H9 (cell line): ENCODE data around the gene VRK2. TPM values are rescaled to one million over a fixed set of nuclear protein-coding genes. Genes with fewer than 3 reads are reported as not detected.

ENCODE experiments used
- DNase-seq: peaks from one replicate; pipeline ENCODE4 v3.0.0-alpha.2; 2017
- H2AFZ ChIP-seq: one replicate; pipeline ENCODE4 v1.6.1; 2013; ENCODE audit warnings: mild to moderate bottlenecking, low read length, control low read depth, moderate library complexity
- H2AK5ac ChIP-seq: 2 replicates; pipeline ENCODE4 v1.6.1; 2013; ENCODE audit warnings: low read length, control low read depth, mixed read lengths; ENCODE audit not compliant: insufficient read length
- H2BK120ac ChIP-seq: one replicate; pipeline ENCODE4 v1.6.1; 2013; ENCODE audit warnings: low read depth, mild to moderate bottlenecking, low read length, control low read depth, inconsistent platforms; ENCODE audit not compliant: poor library complexity, severe bottlenecking
- H2BK12ac ChIP-seq: 2 replicates; pipeline ENCODE4 v1.6.1; 2013; ENCODE audit warnings: low read length, control low read depth, mixed read lengths, low read depth; ENCODE audit not compliant: insufficient read length
- H2BK15ac ChIP-seq: 2 replicates; pipeline ENCODE4 v1.6.1; 2013; ENCODE audit warnings: low read depth, low read length, control low read depth
- H2BK20ac ChIP-seq: one replicate; pipeline ENCODE4 v1.6.1; 2013; ENCODE audit warnings: low read depth, mild to moderate bottlenecking, low read length, control low read depth, inconsistent platforms; ENCODE audit not compliant: poor library complexity, severe bottlenecking
- H2BK5ac ChIP-seq: 2 replicates; pipeline ENCODE4 v1.6.1; 2013; ENCODE audit warnings: low read length, control low read depth, mixed read lengths; ENCODE audit not compliant: insufficient read length
- H3K14ac ChIP-seq: 2 replicates; pipeline ENCODE4 v1.6.1; 2013; ENCODE audit warnings: low read length, control low read depth; ENCODE audit not compliant: insufficient read depth
- H3K18ac ChIP-seq: 2 replicates; pipeline ENCODE4 v1.6.1; 2013; ENCODE audit warnings: low read depth, mild to moderate bottlenecking, mixed read lengths, low read length, control low read depth; ENCODE audit not compliant: insufficient read length
- H3K23ac ChIP-seq: 2 replicates; pipeline ENCODE4 v1.6.1; 2013; ENCODE audit warnings: low read length, control low read depth, mixed read lengths, low read depth; ENCODE audit not compliant: insufficient read length
- H3K23me2 ChIP-seq: 2 replicates; pipeline ENCODE4 v1.6.1; 2013; ENCODE audit warnings: low read depth, mild to moderate bottlenecking, mixed read lengths, low read length, control low read depth; ENCODE audit not compliant: insufficient read length, poor library complexity, severe bottlenecking
- H3K27ac ChIP-seq: 2 replicates; pipeline ENCODE4 v1.5.1; 2013; ENCODE audit warnings: low read length, control low read depth, mixed read lengths, low read depth; ENCODE audit not compliant: insufficient read length
- H3K27me3 ChIP-seq: 2 replicates; pipeline ENCODE4 v1.6.1; 2013; ENCODE audit warnings: low read length, control low read depth, inconsistent platforms; ENCODE audit not compliant: insufficient read depth
- H3K4ac ChIP-seq: 2 replicates; pipeline ENCODE4 v1.6.1; 2013; ENCODE audit warnings: low read depth, mild to moderate bottlenecking, control low read depth, inconsistent platforms, low read length, moderate library complexity
- H3K4me1 ChIP-seq: 2 replicates; pipeline ENCODE4 v1.6.1; 2013; ENCODE audit warnings: low read length, control low read depth, inconsistent platforms; ENCODE audit not compliant: insufficient read depth
- H3K4me2 ChIP-seq: 2 replicates; pipeline ENCODE4 v1.6.1; 2013; ENCODE audit warnings: low read length, control low read depth, mixed read lengths; ENCODE audit not compliant: insufficient read length, insufficient read depth
- H3K56ac ChIP-seq: 2 replicates; pipeline ENCODE4 v1.6.1; 2013; ENCODE audit warnings: low read depth, mild to moderate bottlenecking, mixed read lengths, low read length, control low read depth; ENCODE audit not compliant: insufficient read length
- H3K79me1 ChIP-seq: 2 replicates; pipeline ENCODE4 v1.6.1; 2013; ENCODE audit warnings: low read depth, mild to moderate bottlenecking, moderate library complexity, low read length, control low read depth, inconsistent platforms; ENCODE audit not compliant: insufficient read depth, poor library complexity, severe bottlenecking
- H3K79me2 ChIP-seq: 2 replicates; pipeline ENCODE4 v1.6.1; 2013; ENCODE audit warnings: low read length, control low read depth, inconsistent platforms; ENCODE audit not compliant: insufficient read depth
- H3K9ac ChIP-seq: 2 replicates; pipeline ENCODE4 v1.6.1; 2013; ENCODE audit warnings: low read length, control low read depth, mixed read lengths; ENCODE audit not compliant: insufficient read length; ENCODE audit errors: extremely low read depth
- H3K9me3 ChIP-seq: one replicate; pipeline ENCODE4 v1.6.1; 2013; ENCODE audit warnings: low read depth, low read length, inconsistent platforms; ENCODE audit not compliant: control insufficient read depth
- H3T11ph ChIP-seq: one replicate; pipeline ENCODE4 v1.6.1; 2013; ENCODE audit warnings: mild to moderate bottlenecking, low read length, control low read depth, inconsistent platforms
- H4K20me1 ChIP-seq: one replicate; pipeline ENCODE4 v1.6.1; 2013; ENCODE audit not compliant: control insufficient read depth, insufficient read length, insufficient read depth
- H4K5ac ChIP-seq: 2 replicates; pipeline ENCODE4 v1.6.1; 2013; ENCODE audit warnings: low read depth, mild to moderate bottlenecking, mixed read lengths, low read length, control low read depth; ENCODE audit not compliant: insufficient read length
- H4K8ac ChIP-seq: replicated peaks from 2 replicates; pipeline ENCODE4 v1.6.1; 2013; ENCODE audit warnings: low read length, control low read depth, mixed read lengths, low read depth; ENCODE audit not compliant: insufficient read length
- H4K91ac ChIP-seq: 2 replicates; pipeline ENCODE4 v1.6.1; 2013; ENCODE audit warnings: low read depth, mild to moderate bottlenecking, moderate library complexity, mixed read lengths, low read length, control low read depth; ENCODE audit not compliant: insufficient read length
- H3K27ac Mint-ChIP-seq, 3 experiments: 2 replicates in 2 of 3; 3 replicates in 1 of 3; pipeline ENCODE4 v1.8.0; 2020 to 2021; ENCODE audit warnings: mixed read lengths in 3 of 3, mild to moderate bottlenecking in 1 of 3, moderate library complexity in 1 of 3
- H3K27me3 Mint-ChIP-seq: 2 replicates; pipeline ENCODE4 v1.8.0; 2021; ENCODE audit warnings: low read depth, mild to moderate bottlenecking, moderate library complexity, mixed read lengths
- H3K36me3 Mint-ChIP-seq, 3 experiments: 2 replicates in 2 of 3; 3 replicates in 1 of 3; pipeline ENCODE4 v1.8.0; 2020 to 2021; ENCODE audit warnings: low read depth in 3 of 3, mixed read lengths in 3 of 3; ENCODE audit not compliant: insufficient read depth in 1 of 3
- H3K4me1 Mint-ChIP-seq, 2 experiments: 2 replicates each; pipeline ENCODE4 v1.8.0; 2020; ENCODE audit warnings: mixed read lengths in 2 of 2
- H3K4me3 Mint-ChIP-seq, 2 experiments: 2 replicates in 1 of 2; 3 replicates in 1 of 2; pipeline ENCODE4 v1.8.0; 2020 to 2021; ENCODE audit warnings: mild to moderate bottlenecking in 2 of 2, mixed read lengths in 2 of 2, moderate library complexity in 1 of 2
- H3K9me3 Mint-ChIP-seq, 2 experiments: 2 replicates in 1 of 2; 3 replicates in 1 of 2; pipeline ENCODE4 v1.8.0; 2020; ENCODE audit warnings: mild to moderate bottlenecking in 2 of 2, mixed read lengths in 2 of 2, moderate library complexity in 1 of 2
- WGBS: extraction: QIAGEN DNeasy Blood & Tissue Kit; methylation state at CpG from one replicate; pipeline ENCODE4 v1.1.7; 2013; ENCODE audit warnings: missing lambda C conversion rate, low lambda C conversion rate, mixed read lengths; ENCODE audit not compliant: insufficient read length; ENCODE audit errors: extremely low coverage; 5-methylcytosine and 5-hydroxymethylcytosine counted together
- total RNA-seq: library from RNA; stranded (reverse); gene quantifications from 2 replicates; pipeline ENCODE4 v1.2.1, GENCODE V29; 2021
- TF ChIP-seq, protein P1 (sequence below): fragments of 200-600 bp; sonication (generic); conservative IDR thresholded peaks from 3 replicates; pipeline ENCODE4 v1.8.0; 2021; ENCODE audit warnings: antibody characterized with exemption, mild to moderate bottlenecking

Gene VRK2
- total RNA-seq, 1 experiment from 2014 or later: 23.8 TPM

DNA sequence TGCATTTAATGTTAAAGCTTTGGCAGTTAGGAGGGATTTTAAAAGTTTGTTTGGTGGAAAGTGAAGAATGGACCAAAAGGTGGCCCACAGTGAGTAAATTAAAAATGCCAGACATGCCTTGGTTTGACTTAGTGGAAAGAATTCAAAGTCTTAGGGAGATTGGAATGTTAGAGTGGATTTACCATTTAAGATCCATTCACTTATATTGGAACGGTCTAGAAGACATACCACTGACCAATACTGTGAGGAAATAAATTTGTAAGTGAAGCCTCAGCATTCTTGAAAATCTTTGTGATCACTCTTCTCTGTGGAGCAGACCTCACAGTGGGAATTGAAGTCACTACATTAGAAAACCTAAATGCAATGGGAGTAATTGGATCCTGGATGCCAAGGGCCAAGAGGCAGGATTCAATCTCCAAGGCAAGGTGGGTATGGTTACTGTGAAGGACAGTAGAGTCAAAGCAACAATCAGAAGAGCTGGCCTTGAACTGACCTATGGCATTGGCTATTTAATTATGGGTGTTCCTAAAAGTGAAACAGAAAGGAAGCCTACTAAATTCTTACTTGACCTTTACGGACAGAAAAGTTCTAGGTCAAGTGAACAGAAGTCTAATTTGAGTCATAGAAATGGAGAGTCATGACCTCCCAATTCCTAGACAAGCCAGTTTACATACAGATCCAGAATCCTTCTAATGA lies 40.2 kb upstream of the VRK2 start:
- WGBS: no CpG with 5 or more reads among the region's 2 CpGs
- Mint-ChIP-seq H3K9me3 (no peaks in the 10 kb centered on the region), H3K4me1 (no peaks in the 10 kb centered on the region), H3K27ac (no peak overlapping the region), H3K27me3 (no peaks in the 10 kb centered on the region), H3K36me3 (no peaks in the 10 kb centered on the region), H3K4me3 (no peak overlapping the region)
- no peak overlapping the region for H3K9ac ChIP-seq
- no peak overlapping the region for H3T11ph ChIP-seq
- H4K5ac ChIP-seq: no peak overlapping the region
- no peak for DNase-seq
- H2BK12ac ChIP-seq: no peak overlapping the region
- no peak overlapping the region for H3K4me2 ChIP-seq
- H2BK15ac ChIP-seq: no peak overlapping the region
- H3K27me3 ChIP-seq: no peaks in the 10 kb centered on the region
- TF ChIP-seq, protein P1, sequence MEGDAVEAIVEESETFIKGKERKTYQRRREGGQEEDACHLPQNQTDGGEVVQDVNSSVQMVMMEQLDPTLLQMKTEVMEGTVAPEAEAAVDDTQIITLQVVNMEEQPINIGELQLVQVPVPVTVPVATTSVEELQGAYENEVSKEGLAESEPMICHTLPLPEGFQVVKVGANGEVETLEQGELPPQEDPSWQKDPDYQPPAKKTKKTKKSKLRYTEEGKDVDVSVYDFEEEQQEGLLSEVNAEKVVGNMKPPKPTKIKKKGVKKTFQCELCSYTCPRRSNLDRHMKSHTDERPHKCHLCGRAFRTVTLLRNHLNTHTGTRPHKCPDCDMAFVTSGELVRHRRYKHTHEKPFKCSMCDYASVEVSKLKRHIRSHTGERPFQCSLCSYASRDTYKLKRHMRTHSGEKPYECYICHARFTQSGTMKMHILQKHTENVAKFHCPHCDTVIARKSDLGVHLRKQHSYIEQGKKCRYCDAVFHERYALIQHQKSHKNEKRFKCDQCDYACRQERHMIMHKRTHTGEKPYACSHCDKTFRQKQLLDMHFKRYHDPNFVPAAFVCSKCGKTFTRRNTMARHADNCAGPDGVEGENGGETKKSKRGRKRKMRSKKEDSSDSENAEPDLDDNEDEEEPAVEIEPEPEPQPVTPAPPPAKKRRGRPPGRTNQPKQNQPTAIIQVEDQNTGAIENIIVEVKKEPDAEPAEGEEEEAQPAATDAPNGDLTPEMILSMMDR: no peak
- H3K9me3 ChIP-seq: no peaks in the 10 kb centered on the region
- no peak overlapping the region for H3K18ac ChIP-seq
- H3K4ac ChIP-seq: no peak overlapping the region
- no peak overlapping the region for H3K27ac ChIP-seq
- no peaks in the 10 kb centered on the region for H3K23me2 ChIP-seq
- H3K79me1 ChIP-seq: no peaks in the 10 kb centered on the region
- H2AFZ ChIP-seq: no peak overlapping the region
- no peak overlapping the region for H3K23ac ChIP-seq
- no peaks in the 10 kb centered on the region for H3K79me2 ChIP-seq
- no peak overlapping the region for H2AK5ac ChIP-seq
- H4K8ac ChIP-seq: no peak overlapping the region
- no peak overlapping the region for H2BK20ac ChIP-seq
- H3K4me1 ChIP-seq: no peaks in the 10 kb centered on the region
- H4K91ac ChIP-seq: no peak overlapping the region
- no peak overlapping the region for H3K14ac ChIP-seq
- H2BK5ac ChIP-seq: no peak overlapping the region
- H4K20me1 ChIP-seq: no peaks in the 10 kb centered on the region
- H2BK120ac ChIP-seq: no peak overlapping the region
- H3K56ac ChIP-seq: no peak overlapping the region
